SU-DHL-6 (cell line): ENCODE data around the gene CLDN10.

Experiments used
- EZH2phosphoT487 ChIP-seq: fragments of 200-600 bp; sonication (generic), shearing (Covaris generic); conservative IDR thresholded peaks from 2 replicates; pipeline ENCODE4 v1.6.1; 2018; ENCODE audit warnings: mild to moderate bottlenecking, antibody characterized with exemption, low read length, moderate library complexity, mixed read lengths
- TF ChIP-seq, protein P1 (sequence below): fragments of 200-600 bp; sonication (generic); IDR thresholded peaks from one replicate; pipeline ENCODE4 v1.5.1; 2017; ENCODE audit warnings: antibody characterized with exemption, mild to moderate bottlenecking, low read length, moderate library complexity; ENCODE audit not compliant: insufficient read depth, poor library complexity, severe bottlenecking

GRCh38 chr13:95620030-95620824 lies 67.7 kb downstream of the CLDN10 start:
- TF ChIP-seq, protein P1, sequence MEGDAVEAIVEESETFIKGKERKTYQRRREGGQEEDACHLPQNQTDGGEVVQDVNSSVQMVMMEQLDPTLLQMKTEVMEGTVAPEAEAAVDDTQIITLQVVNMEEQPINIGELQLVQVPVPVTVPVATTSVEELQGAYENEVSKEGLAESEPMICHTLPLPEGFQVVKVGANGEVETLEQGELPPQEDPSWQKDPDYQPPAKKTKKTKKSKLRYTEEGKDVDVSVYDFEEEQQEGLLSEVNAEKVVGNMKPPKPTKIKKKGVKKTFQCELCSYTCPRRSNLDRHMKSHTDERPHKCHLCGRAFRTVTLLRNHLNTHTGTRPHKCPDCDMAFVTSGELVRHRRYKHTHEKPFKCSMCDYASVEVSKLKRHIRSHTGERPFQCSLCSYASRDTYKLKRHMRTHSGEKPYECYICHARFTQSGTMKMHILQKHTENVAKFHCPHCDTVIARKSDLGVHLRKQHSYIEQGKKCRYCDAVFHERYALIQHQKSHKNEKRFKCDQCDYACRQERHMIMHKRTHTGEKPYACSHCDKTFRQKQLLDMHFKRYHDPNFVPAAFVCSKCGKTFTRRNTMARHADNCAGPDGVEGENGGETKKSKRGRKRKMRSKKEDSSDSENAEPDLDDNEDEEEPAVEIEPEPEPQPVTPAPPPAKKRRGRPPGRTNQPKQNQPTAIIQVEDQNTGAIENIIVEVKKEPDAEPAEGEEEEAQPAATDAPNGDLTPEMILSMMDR: no peak
- no peak for TF ChIP-seq EZH2phosphoT487
